HPDE6-E6E7 (cell line): Measurements from ENCODE around the gene LIMCH1.

Source experiments
- DNase-seq: peaks from one replicate; pipeline ENCODE4 v3.0.0; 2011; ENCODE audit warnings: missing footprints; ENCODE audit errors: extremely low spot score

Gene LIMCH1

GRCh38 chr4:41532336-41532735 is 5.6 kb upstream of the LIMCH1 start:
- no peak for DNase-seq

GRCh38 chr4:41532882-41533281 is 5.1 kb upstream of the LIMCH1 start:
- DNase-seq = no peak

DNA sequence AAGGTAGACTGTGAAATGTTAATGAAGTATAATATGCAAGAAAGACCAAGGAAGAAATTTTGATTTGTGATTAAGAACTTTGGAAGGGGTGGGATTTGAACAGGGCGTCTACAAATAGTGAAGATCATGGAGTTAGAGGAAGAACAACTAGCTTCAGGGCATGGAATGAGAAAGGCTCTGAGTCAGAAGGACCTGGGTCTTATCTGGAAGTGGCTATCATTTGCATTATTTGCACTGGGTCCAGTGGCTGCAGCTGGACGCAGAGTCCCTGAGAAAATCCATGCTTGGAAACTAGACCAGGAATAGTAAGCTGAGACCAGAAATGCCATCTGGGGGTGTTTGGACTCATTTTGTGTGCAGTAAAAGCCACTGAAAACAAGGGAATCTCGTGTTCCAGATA is 4.3 kb upstream of the LIMCH1 start:
- no peak for DNase-seq

GRCh38 chr4:41534404-41534803 is 3.6 kb upstream of the LIMCH1 start:
- no peak for DNase-seq

GRCh38 chr4:41535911-41536371 is 2.0 kb upstream of the LIMCH1 start:
- DNase-seq = no peak

GRCh38 chr4:41537292-41537890 is 566 bp upstream of the LIMCH1 start:
- DNase-seq = no peak

- DNase-seq = no peak
Observed at GRCh38 chr4:41538887-41539498, 1.0 kb downstream of the LIMCH1 start.

- DNase-seq = no peak
Observed at GRCh38 chr4:41539711-41540110, 1.8 kb downstream of the LIMCH1 start.

GRCh38 chr4:41540687-41541086 is 2.7 kb downstream of the LIMCH1 start:
- no peak for DNase-seq

- DNase-seq = no peak
Observed at GRCh38 chr4:41541687-41542094, 3.7 kb downstream of the LIMCH1 start.

DNA sequence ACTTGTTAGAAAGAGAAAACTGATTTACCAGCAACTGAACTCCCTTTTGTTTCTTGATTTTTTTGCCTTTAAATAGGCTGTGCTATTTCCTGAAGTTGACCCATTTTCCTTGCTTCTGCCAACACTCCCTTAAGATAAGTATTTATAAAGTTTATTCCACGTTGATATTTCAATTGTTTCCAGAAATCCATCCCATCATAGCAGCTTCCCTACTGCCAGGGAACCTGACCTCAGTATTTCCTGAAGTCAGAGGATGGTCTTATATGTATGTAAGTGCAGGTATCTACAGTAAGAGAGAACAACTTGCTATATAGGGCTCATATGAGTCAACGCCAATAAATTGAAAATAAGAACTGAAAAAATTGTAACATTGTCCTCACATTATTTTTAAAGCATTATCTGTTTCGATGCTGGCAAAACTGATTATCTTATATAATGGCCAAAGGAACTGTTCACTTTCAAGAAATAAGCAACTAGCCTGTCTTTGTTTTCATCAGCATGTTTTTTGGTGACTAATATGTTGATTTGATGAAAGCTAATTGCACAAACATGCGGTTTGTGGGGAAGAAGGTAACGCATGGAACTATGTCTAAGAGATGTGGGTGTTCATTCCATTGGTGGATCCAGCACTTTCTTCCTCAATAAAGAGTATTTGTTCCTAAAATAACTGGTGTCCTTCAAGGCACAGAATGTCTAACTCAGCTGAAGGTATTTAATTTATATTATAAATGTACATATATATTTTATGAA is 4.7 kb downstream of the LIMCH1 start:
- no peak for DNase-seq

DNA sequence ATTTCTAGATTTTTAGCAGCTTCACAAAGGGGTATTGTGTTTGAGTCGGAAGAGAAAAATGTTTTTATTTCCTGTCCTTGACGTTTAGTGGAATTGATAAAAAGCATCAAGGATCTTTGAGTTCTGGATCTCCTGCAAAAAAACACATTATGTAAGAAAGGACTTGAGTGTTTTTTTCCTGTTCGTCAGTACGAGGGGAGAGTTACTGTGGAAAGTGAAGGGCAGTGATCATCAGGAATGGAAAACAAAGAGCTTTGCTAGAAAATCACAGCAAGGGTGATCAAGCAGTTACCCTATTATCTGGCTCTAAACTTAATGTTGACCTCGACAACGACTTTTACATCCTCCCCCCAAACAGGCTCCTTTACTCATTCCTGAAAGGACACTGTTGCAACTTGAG is 7.3 kb downstream of the LIMCH1 start:
- DNase-seq = no peak

DNA sequence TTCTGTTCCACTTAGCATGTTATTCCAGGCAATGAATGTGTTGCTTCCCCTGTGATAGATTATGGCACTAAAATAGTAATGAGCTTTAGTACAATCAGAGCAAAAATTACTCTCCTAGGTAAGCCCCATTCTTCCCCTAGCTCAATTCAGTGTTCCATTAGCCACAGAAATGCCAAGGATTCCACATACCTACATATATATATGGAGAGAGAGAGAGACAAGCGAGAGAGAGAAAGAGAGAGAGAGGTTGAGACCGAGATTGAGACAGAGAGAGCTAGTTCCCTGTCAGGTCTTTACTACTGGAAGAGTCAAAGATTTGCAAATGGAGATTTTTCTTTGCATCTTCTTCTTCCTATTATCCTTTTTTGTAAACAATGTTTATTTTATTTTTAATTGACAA is 8.7 kb downstream of the LIMCH1 start:
- DNase-seq = no peak

GRCh38 chr4:41548305-41548880 is 10.4 kb downstream of the LIMCH1 start:
- DNase-seq = no peak

DNA sequence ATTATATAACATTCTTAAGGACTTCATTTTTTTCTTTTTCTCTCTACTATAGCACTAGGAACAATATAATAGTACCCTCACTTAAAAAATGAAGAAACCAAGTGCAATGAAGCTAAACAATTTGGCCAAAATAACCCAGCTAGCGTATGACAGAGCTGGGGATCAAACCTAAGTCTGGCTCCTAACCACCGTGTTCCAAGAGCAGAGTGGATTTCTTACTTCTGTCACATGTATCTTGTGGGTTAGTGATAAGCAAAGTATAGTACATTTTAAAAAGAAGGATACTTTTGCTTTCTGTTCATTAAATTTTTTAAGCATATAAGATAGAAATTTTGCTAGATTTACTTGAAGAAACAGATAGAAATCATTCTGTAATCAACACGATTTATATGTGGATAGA is 11.5 kb downstream of the LIMCH1 start:
- no peak for DNase-seq

GRCh38 chr4:41550308-41550707 is 12.4 kb downstream of the LIMCH1 start:
- DNase-seq = no peak

GRCh38 chr4:41551536-41551935 is 13.6 kb downstream of the LIMCH1 start:
- no peak for DNase-seq

GRCh38 chr4:41554905-41555304 is 16.9 kb downstream of the LIMCH1 start:
- DNase-seq = no peak

DNA sequence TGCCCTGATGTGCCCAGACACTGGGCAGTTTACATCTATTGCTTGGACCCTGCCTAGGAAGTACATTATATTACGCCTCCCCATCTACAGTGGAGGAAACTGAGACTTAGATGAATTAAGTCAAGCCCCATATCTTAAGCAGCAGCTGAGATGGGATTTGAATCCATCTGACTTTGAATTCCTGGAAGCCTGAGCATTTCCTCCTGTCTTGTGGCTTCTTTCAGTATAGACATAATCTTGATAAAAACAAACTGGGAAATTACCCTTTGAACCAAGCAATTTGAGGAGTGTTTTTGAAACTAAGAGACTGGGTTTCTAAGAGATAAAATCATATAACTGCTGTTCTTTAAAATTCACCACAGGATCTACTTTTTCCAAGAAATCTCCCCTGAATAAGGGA is 18.6 kb downstream of the LIMCH1 start:
- DNase-seq = no peak

DNA sequence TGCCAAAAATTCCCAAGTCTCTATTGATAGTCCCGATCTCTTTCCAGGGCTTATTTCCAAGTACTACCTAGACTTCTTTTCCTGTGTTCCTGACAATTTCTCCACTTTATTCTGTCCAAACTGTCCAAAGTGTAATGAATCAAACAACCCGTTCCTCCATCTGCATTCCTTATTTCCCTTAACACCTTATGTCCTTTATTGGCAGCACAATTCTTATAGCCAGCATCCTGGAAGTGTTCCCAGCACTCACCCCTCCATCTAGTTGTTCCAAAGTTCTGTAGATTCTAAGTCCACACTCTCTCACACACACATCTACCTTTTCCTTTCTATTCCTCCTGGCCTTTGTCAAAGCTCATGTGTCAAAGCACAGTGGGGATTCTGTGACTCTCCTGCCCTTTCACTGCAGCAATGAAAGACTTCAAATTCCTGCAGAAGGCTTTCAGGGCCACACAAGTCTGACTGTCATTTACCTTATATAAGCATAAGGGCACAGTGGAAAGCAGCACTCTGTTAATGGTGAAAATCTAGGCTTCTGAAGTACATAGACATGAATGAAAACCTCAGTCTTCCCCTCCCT is 22.1 kb downstream of the LIMCH1 start:
- no peak for DNase-seq

DNA sequence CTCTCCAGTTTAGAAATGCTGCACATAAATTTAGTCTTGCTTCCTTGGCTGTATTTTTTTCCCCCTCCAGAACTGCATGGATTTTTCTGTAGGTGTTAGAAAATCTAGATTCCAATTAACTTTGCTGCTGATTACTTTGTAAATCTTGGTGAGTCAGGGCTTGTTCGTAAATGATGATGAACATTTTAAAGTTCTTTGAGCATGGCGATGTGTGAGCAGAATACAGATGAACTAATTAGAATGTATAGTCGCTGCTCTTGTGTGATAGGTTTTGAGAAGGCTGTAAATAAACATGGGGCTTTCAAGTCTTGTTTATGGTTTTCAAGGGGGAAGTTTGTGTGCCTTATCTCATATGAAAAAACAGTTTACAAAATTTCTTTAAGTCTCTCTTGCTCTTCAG is 23.3 kb downstream of the LIMCH1 start:
- no peak for DNase-seq

DNA sequence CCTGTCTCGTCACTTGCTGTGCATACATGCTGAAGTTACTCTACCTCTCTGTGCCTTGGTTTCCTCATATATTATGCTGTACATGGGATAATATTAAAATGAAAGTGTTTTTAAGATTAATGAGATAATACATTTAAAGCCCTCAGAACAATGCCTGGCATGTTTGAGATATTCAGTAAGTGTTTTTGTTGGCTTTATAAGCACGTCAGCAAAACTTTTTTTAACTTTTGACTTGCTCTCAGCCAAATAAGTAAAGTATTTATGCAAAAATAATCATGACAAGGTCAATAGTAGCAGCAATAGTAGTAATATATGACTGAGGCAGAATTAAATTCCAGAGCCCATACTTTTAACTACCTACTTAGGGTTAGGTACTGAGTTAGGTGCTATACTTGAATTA is 29.2 kb downstream of the LIMCH1 start:
- DNase-seq = no peak
